H1 (cell line): Measurements from ENCODE around the gene MAD2L1. TPM values are rescaled to one million over a fixed set of nuclear protein-coding genes. Genes with fewer than 3 reads are reported as not detected.

Experiments
- CTCF ChIA-PET: fragments of 300-600 bp; sonication (Branson Sonifier 250); formaldehyde crosslinking; loops from one replicate; lab custom pipeline; 2021; ENCODE audit not compliant: partially characterized antibody; lab: Charles Lee
- POLR2A ChIA-PET: fragments of 300-600 bp; sonication (Branson Sonifier 250); formaldehyde crosslinking; loops from one replicate; lab custom pipeline; 2021; ENCODE audit warnings: inconsistent platforms; ENCODE audit not compliant: partially characterized antibody; lab: Charles Lee
- DNase-seq, 2 experiments: peaks; one replicate each; pipeline versions ENCODE4 v3.0.0 to v3.0.0-alpha.2; 2010 to 2022; ENCODE audit warnings: low spot score in 2 of 2, low read depth in 1 of 2, mixed read lengths in 1 of 2
- FAIRE-seq: peaks from 2 replicates; lab custom pipeline; 2011; peaks lifted over from hg19 to GRCh38; lab: Jason Lieb, UNC
- H2AFZ ChIP-seq: 2 replicates; pipeline ENCODE4 v1.8.1; 2012; ENCODE audit warnings: low read length, inconsistent platforms
- H2AK5ac ChIP-seq: 2 replicates; pipeline ENCODE4 v1.6.1; 2013; ENCODE audit warnings: low read depth, low read length
- H2BK120ac ChIP-seq: replicated peaks from 2 replicates; pipeline ENCODE3; 2013; ENCODE audit warnings: low read depth, low read length, inconsistent platforms
- H2BK12ac ChIP-seq: 2 replicates; pipeline ENCODE4 v1.6.1; 2013; ENCODE audit warnings: low read depth, low read length
- H2BK15ac ChIP-seq: 2 replicates; pipeline ENCODE4 v1.6.1; 2013; ENCODE audit warnings: low read length
- H2BK20ac ChIP-seq: 2 replicates; pipeline ENCODE4 v1.6.1; 2013; ENCODE audit warnings: low read length
- H2BK5ac ChIP-seq: 2 replicates; pipeline ENCODE4 v1.6.1; 2013; ENCODE audit warnings: low read depth, low read length
- H3K14ac ChIP-seq: 2 replicates; pipeline ENCODE4 v1.6.1; 2013; ENCODE audit warnings: inconsistent platforms; ENCODE audit not compliant: insufficient read length
- H3K18ac ChIP-seq: 2 replicates; pipeline ENCODE4 v1.6.1; 2013; ENCODE audit warnings: low read length; ENCODE audit errors: extremely low read depth
- H3K23ac ChIP-seq: 2 replicates; pipeline ENCODE4 v1.6.1; 2013; ENCODE audit warnings: inconsistent platforms; ENCODE audit not compliant: insufficient read length
- H3K23me2 ChIP-seq: 2 replicates; pipeline ENCODE4 v1.6.1; 2013; ENCODE audit warnings: low read depth, low read length
- H3K27ac ChIP-seq: 2 replicates; pipeline ENCODE4 v1.6.1; 2011; ENCODE audit warnings: low read depth, low read length, inconsistent platforms
- H3K27me3 ChIP-seq, 4 experiments: replicated peaks in 1 of 4; 1 replicate in 1 of 4; 2 replicates in 3 of 4; pipeline versions ENCODE4 v1.6.1 to v1.8.1; 2011 to 2013; ENCODE audit warnings: low read length in 3 of 4, mild to moderate bottlenecking in 3 of 4, inconsistent platforms in 2 of 4, mixed read lengths in 2 of 4, moderate library complexity in 1 of 4; ENCODE audit not compliant: control insufficient read depth in 3 of 4, insufficient read depth in 3 of 4; ENCODE audit errors: extremely low read depth in 1 of 4
- H3K36me3 ChIP-seq, 4 experiments: 2 replicates each; pipeline versions ENCODE4 v1.6.1 to v1.8.1; 2011 to 2013; ENCODE audit warnings: mild to moderate bottlenecking in 4 of 4, low read length in 3 of 4, moderate library complexity in 2 of 4, control low read depth in 1 of 4, inconsistent platforms in 1 of 4; ENCODE audit not compliant: insufficient read depth in 4 of 4, control insufficient read depth in 2 of 4
- H3K4ac ChIP-seq: replicated peaks from 2 replicates; pipeline ENCODE3; 2013; ENCODE audit warnings: low read length, low read depth, mixed read lengths, inconsistent platforms; ENCODE audit not compliant: insufficient read length
- H3K4me1 ChIP-seq, 4 experiments: replicated peaks in 1 of 4; 1 replicate in 1 of 4; 2 replicates in 3 of 4; pipeline versions ENCODE4 v1.6.1 to v1.8.1; 2011 to 2013; ENCODE audit warnings: low read length in 3 of 4, inconsistent platforms in 2 of 4, mixed read lengths in 1 of 4; ENCODE audit not compliant: insufficient read depth in 4 of 4, control insufficient read depth in 3 of 4
- H3K4me2 ChIP-seq, 2 experiments: 2 replicates each; pipeline versions ENCODE4 v1.6.1 to v1.8.1; 2011 to 2013; ENCODE audit warnings: low read depth in 2 of 2, low read length in 2 of 2, control low read depth in 1 of 2, inconsistent platforms in 1 of 2, mild to moderate bottlenecking in 1 of 2; ENCODE audit not compliant: insufficient read depth in 1 of 2
- H3K4me3 ChIP-seq, 4 experiments: fragments of 200-600, 300-600 bp in 1 of 4; sonication (generic), shearing (Covaris generic), sonication (Bioruptor Twin) in 1 of 4; 2 replicates each; pipeline versions ENCODE4 v1.5.1 to v1.8.1; 2011 to 2016; ENCODE audit warnings: low read length in 4 of 4, low read depth in 3 of 4, control low read depth in 2 of 4, inconsistent platforms in 2 of 4, mild to moderate bottlenecking in 2 of 4, mixed read lengths in 1 of 4, moderate library complexity in 1 of 4; ENCODE audit not compliant: insufficient read depth in 2 of 4; ENCODE audit errors: extremely low read depth in 1 of 4
- H3K56ac ChIP-seq: replicated peaks from 2 replicates; pipeline ENCODE3; 2013; ENCODE audit warnings: low read depth, mild to moderate bottlenecking, mixed read lengths, low read length, inconsistent platforms; ENCODE audit not compliant: insufficient read length
- H3K79me1 ChIP-seq: 2 replicates; pipeline ENCODE4 v1.6.1; 2013; ENCODE audit warnings: low read depth, low read length, control low read depth
- H3K79me2 ChIP-seq, 2 experiments: 2 replicates each; pipeline versions ENCODE4 v1.6.1 to v1.8.1; 2012 to 2013; ENCODE audit warnings: low read length in 2 of 2, mild to moderate bottlenecking in 2 of 2, inconsistent platforms in 1 of 2; ENCODE audit not compliant: insufficient read depth in 2 of 2, control insufficient read depth in 1 of 2
- H3K9ac ChIP-seq, 4 experiments: replicated peaks in 1 of 4; 1 replicate in 1 of 4; 2 replicates in 3 of 4; pipeline versions ENCODE4 v1.6.1 to v1.8.1; 2011 to 2013; ENCODE audit warnings: low read depth in 3 of 4, low read length in 3 of 4, control low read depth in 2 of 4, mild to moderate bottlenecking in 2 of 4, moderate library complexity in 2 of 4, inconsistent platforms in 1 of 4; ENCODE audit errors: extremely low read depth in 1 of 4
- H3K9me3 ChIP-seq, 2 experiments: 2 replicates each; pipeline versions ENCODE4 v1.6.1 to v1.8.1; 2012 to 2013; ENCODE audit warnings: mild to moderate bottlenecking in 2 of 2, moderate library complexity in 2 of 2, control low read depth in 1 of 2, inconsistent platforms in 1 of 2, low read depth in 1 of 2, low read length in 1 of 2, mixed read lengths in 1 of 2; ENCODE audit not compliant: insufficient read depth in 2 of 2
- H4K20me1 ChIP-seq, 2 experiments: replicated peaks in 1 of 2; 2 replicates each; pipeline versions ENCODE3 to v1.8.1; 2011 to 2013; ENCODE audit warnings: inconsistent platforms in 2 of 2, low read length in 2 of 2, mild to moderate bottlenecking in 1 of 2; ENCODE audit not compliant: insufficient read depth in 2 of 2, control insufficient read depth in 1 of 2
- H4K5ac ChIP-seq: 2 replicates; pipeline ENCODE4 v1.6.1; 2013; ENCODE audit warnings: low read length, low read depth, mixed read lengths, inconsistent platforms; ENCODE audit not compliant: insufficient read length
- H4K8ac ChIP-seq: 2 replicates; pipeline ENCODE4 v1.8.0; 2013; ENCODE audit warnings: mild to moderate bottlenecking, moderate library complexity, low read length, inconsistent platforms; ENCODE audit not compliant: insufficient read depth; ENCODE audit errors: extremely low read depth
- H4K91ac ChIP-seq: replicated peaks from 2 replicates; pipeline ENCODE3; 2013; ENCODE audit warnings: low read length, mixed read lengths, inconsistent platforms; ENCODE audit not compliant: insufficient read length
- ASH2L ChIP-seq: fragments of 200-600, 300-600 bp; sonication (generic); IDR thresholded peaks from one replicate; pipeline ENCODE4 v1.7.1; 2017; ENCODE audit warnings: low read length
- HDAC6 ChIP-seq: IDR thresholded peaks from one replicate; pipeline ENCODE4 v1.7.1; 2012; ENCODE audit warnings: low read depth, mild to moderate bottlenecking, inconsistent platforms, low read length, moderate library complexity
- JUND ChIP-seq: IDR thresholded peaks from 2 replicates; pipeline ENCODE4 v1.6.1; 2011; ENCODE audit warnings: mild to moderate bottlenecking, improper control_type of control experiment, low read length
- NANOG ChIP-seq: IDR thresholded peaks from 2 replicates; pipeline ENCODE4 v1.6.1; 2011; ENCODE audit warnings: low read length, low read depth, mild to moderate bottlenecking, inconsistent platforms; ENCODE audit not compliant: insufficient read depth, poor library complexity, severe bottlenecking
- NRF1 ChIP-seq: IDR thresholded peaks from 2 replicates; pipeline ENCODE4 v1.6.1; 2011; ENCODE audit warnings: mild to moderate bottlenecking, low read depth, low read length, improper control_type of control experiment
- POLR2A ChIP-seq, 2 experiments: IDR thresholded peaks; 1 replicate in 1 of 2; 2 replicates in 1 of 2; pipeline ENCODE4 v1.6.1; 2011; ENCODE audit warnings: low read depth in 2 of 2, low read length in 2 of 2, mild to moderate bottlenecking in 2 of 2; ENCODE audit errors: control extremely low read depth in 1 of 2
- RAD21 ChIP-seq, 2 experiments: IDR thresholded peaks in 1 of 2; conservative IDR thresholded peaks in 1 of 2; 2 replicates each; pipeline ENCODE4 v1.6.1; 2011; ENCODE audit warnings: low read depth in 2 of 2, low read length in 2 of 2, improper control_type of control experiment in 1 of 2, inconsistent platforms in 1 of 2, mild to moderate bottlenecking in 1 of 2, moderate library complexity in 1 of 2
- RNF2 ChIP-seq: fragments of 200-900, 300-1000 bp; sonication (generic); IDR thresholded peaks from 2 replicates; pipeline ENCODE4 v1.7.1; 2016; ENCODE audit warnings: borderline replicate concordance, low read depth, mild to moderate bottlenecking, antibody characterized with exemption, low read length; ENCODE audit not compliant: poor library complexity, severe bottlenecking; ENCODE audit errors: missing control alignments
- SP4 ChIP-seq: IDR thresholded peaks from 2 replicates; pipeline ENCODE4 v1.6.1; 2012; ENCODE audit warnings: low read length, inconsistent platforms
- TCF12 ChIP-seq: IDR thresholded peaks from 2 replicates; pipeline ENCODE4 v1.6.1; 2011; ENCODE audit warnings: low read depth, mild to moderate bottlenecking, low read length
- WGBS, 2 experiments: shearing (Covaris generic) in 1 of 2; methylation state at CpG; one replicate each; pipeline versions ENCODE4 v1.1.6 to v1.1.7; 2013 to 2015; ENCODE audit warnings: low lambda C conversion rate in 2 of 2, mixed read lengths in 2 of 2, inconsistent platforms in 1 of 2, low coverage in 1 of 2, missing lambda C conversion rate in 1 of 2; ENCODE audit not compliant: insufficient replicate concordance in 2 of 2, insufficient coverage in 1 of 2, insufficient read length in 1 of 2; ENCODE audit errors: extremely low coverage in 1 of 2, missing lambda C conversion rate in 1 of 2; 5-methylcytosine and 5-hydroxymethylcytosine counted together
- polyA plus RNA-seq, 7 experiments: library from polyadenylated mRNA; depleted of rRNA in 3 of 7; stranded (reverse) in 5 of 7; unstranded in 2 of 7; fragments of >200 nt in 5 of 7; fragments of 200-250 nt in 2 of 7; gene quantifications; 1 replicate in 5 of 7; 2 replicates in 1 of 7; 4 replicates in 1 of 7; pipeline versions ENCODE4 v1.2.1 to v1.2.3, GENCODE V29; 2011 to 2013; ENCODE audit warnings: missing spikeins in 2 of 7, mixed read lengths in 2 of 7
- total RNA-seq: library from RNA; stranded (reverse); fragmentation: NEBNext Ultra II Directional; extraction: Animal tissue kit (Norgen Biotek cat#: 25700); gene quantifications from 2 replicates; pipeline ENCODE4 v1.2.1, GENCODE V29; 2021

Gene MAD2L1
- total and polyA plus RNA-seq, 2 of the 8 experiments (the other 6 are each of a cell fraction or from before 2014, with no cell fraction given) = 51.1 to 88.1 TPM

- Histone ChIP-seq H2BK12ac (no peak overlapping the region), H2AK5ac (no peak overlapping the region), H3K27me3 (no peaks in the 10 kb centered on the region), H3K4me2 (no peak overlapping the region), H3K18ac (no peak overlapping the region), H2BK15ac (no peak overlapping the region), H3K4me1 (no peaks in the 10 kb centered on the region), H3K4me3 (no peak overlapping the region), H3K9me3 (no peaks in the 10 kb centered on the region), H3K36me3 (no peaks in the 10 kb centered on the region), H4K91ac (no peak overlapping the region), H3K4ac (no peak overlapping the region), H2BK20ac (no peak overlapping the region), H2AFZ (no peak overlapping the region), H3K79me2 (no peaks in the 10 kb centered on the region), H2BK120ac (no peak overlapping the region), H3K23me2 (no peaks in the 10 kb centered on the region), H4K5ac (no peak overlapping the region), H3K27ac (no peak overlapping the region), H2BK5ac (no peak overlapping the region), H3K9ac (no peak overlapping the region), H4K8ac (no peak overlapping the region), H3K23ac (no peak overlapping the region), H3K56ac (no peak overlapping the region), H4K20me1 (no peaks in the 10 kb centered on the region), H3K79me1 (no peaks in the 10 kb centered on the region), H3K14ac (no peak overlapping the region)
- no peak for TF ChIP-seq NANOG
- no peak for TF ChIP-seq NRF1
- no peak for TF ChIP-seq HDAC6
- no peak for TF ChIP-seq ASH2L
- no peak for TF ChIP-seq SP4
- TF ChIP-seq RNF2 = no peak
- no peak for TF ChIP-seq RAD21 (IDR thresholded peaks at IDR 0.05 in 1 of 2, conservative IDR thresholded peaks at IDR 0.05 in 1 of 2; ENCODE audit: low read depth in 2 of 2, low read length in 2 of 2)
- TF ChIP-seq TCF12 = no peak
- no peak for TF ChIP-seq POLR2A (IDR thresholded peaks at IDR 0.05; ENCODE audit: control extremely low read depth in 1 of 2, low read depth in 2 of 2, low read length in 2 of 2)
- TF ChIP-seq JUND = no peak
- DNase-seq = no peak
- no peak for FAIRE-seq
- 100% methylated on average over 1 of the region's 1 CpG; no CpG with 5 or more reads in 1 of the 2 experiments for WGBS, 2 experiments
- ChIA-PET CTCF (no interaction called here), POLR2A (no interaction called here)
These were observed 38.8 kb upstream of the MAD2L1 start for GRCh38 chr4:120105472-120105871.
